Measurements from ENCODE around the gene BCAN.

GRCh38 chr1:156662800-156663055, 20.8 kb downstream of the BCAN start:
- TF ChIP-seq EZH2phosphoT487 (IDR thresholded peaks at IDR 0.05; ENCODE audit: borderline replicate concordance, low read length) (no peak), CTCF (IDR thresholded peaks at IDR 0.05; ENCODE audit: low read depth, low read length, poor library complexity, severe bottlenecking) (no peak)
